GM19452 (cell line): ENCODE results near the gene ITGAL.
"Not testable (repeated sequence)": the region's sequence is repeated elsewhere in the genome, so short reads cannot be mapped to it uniquely, and the experiment has no call there.

Experiments used
- ATAC-seq: cut with Tn5 transposase; IDR thresholded peaks from one replicate; pipeline ENCODE4 v1.9.1; 2021; ENCODE audit not compliant: unreplicated experiment

Gene ITGAL

DNA sequence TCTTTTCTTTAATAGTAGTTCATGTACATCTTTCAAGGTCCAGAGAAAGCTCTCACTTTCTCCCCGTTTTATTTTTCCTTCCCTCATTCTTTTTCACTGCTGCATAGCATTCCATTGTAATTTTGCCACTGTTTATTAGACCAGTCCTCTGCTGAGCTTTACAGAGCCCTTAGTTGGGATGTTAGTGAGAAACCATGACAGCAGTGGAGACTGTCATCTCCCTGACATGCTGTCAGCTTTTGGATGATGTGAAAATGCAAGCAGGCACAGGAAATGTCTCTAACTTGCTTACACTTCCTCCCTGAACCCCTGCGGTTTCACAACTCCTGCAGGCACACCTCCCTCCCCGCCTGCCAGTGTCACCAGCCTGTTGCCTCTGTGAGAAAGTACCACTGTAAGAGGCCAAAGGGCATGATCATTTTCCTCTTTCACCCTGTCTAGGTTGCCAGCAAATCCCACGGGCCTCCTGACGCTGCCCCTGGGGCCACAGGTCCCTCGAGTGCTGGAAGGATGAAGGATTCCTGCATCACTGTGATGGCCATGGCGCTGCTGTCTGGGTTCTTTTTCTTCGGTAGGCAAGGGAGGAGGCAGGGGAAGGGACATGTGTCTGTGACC lies at the start of gene ITGAL:
TSS of gene ITGAL (plus strand) at position 415 of the 615 bp plus-strand sequence. CDS start at position 511, 96 bp downstream.
- peak; percentile 45 for ATAC-seq

DNA sequence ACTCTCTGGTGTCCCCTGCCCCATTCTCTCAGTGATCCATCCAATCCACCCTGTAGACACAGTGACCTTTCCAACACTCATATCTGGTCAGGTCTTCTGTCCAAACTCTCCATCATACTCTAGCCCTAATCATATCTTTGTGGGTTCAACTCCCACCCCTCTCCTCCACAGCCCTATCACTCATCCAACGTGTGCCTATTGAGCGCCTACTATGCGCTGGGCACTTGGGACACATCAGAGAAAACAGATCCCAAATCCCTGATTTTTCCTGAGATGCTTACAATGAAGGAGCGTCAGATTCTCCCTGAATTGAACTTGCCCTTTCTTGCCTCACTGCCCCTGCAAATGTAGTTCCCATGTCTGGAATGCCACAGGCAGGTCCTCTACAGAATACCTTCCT lies 44.5 kb upstream of the ITGAL start:
- ATAC-seq: no peak

DNA sequence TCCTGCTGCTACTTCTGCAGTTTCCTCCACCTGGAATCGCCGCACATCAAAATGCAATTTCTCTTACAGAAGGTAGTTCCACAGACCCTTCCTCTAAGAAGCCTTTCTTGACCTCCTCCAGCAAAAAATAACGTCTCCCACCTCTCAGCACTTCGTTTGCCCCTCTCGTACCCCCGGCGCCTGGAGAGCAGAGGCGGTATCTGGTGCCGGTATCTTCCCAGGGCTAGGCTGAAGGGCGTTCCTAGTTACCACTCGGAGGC lies 43.2 kb upstream of the ITGAL start:
- ATAC-seq: no peak

GRCh38 chr16:30429678-30430427 lies 42.7 kb upstream of the ITGAL start, which contains the start of gene DCTPP1:
Gene DCTPP1 (minus strand): TSS chr16:30430030. CDS start chr16:30429980, 50 bp downstream.
- ATAC-seq: peak; percentile 96

DNA sequence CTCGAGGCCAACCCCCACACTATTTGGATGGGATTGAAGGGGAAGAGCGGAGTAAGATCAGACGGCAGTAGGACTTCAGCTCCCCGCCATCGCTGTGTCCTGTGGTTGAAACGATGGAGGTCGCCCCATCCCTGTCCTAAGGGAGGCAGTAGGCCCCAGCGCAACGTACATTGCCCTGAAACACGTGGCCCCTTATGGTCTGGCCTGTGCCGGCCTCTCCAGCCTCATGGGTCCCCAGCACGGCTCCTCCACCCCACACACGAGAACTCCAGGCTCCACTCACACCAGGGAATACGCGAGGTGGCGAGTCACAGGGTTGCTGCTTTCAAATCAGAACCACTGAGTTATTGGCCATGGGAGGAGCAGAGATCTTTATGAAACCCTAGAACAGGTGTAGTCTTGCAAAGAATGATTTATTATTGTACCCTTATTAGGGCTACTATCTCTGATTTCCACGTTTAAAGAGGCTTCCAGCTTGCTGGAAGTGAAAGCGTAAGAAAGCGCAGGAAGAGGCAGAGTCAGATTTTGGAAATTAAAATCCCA lies 42.0 kb upstream of the ITGAL start:
- no peak for ATAC-seq

- no peak for ATAC-seq
Observed at GRCh38 chr16:30434852-30435251, 37.7 kb upstream of the ITGAL start.

- ATAC-seq: no peak
Observed at GRCh38 chr16:30437511-30438046, 35.0 kb upstream of the ITGAL start.

GRCh38 chr16:30438835-30439234 lies 33.7 kb upstream of the ITGAL start:
- no peak for ATAC-seq

GRCh38 chr16:30439720-30440348 lies 32.7 kb upstream of the ITGAL start:
- no peak for ATAC-seq

- ATAC-seq: no peak
Observed at GRCh38 chr16:30443631-30444030, 28.9 kb upstream of the ITGAL start.

DNA sequence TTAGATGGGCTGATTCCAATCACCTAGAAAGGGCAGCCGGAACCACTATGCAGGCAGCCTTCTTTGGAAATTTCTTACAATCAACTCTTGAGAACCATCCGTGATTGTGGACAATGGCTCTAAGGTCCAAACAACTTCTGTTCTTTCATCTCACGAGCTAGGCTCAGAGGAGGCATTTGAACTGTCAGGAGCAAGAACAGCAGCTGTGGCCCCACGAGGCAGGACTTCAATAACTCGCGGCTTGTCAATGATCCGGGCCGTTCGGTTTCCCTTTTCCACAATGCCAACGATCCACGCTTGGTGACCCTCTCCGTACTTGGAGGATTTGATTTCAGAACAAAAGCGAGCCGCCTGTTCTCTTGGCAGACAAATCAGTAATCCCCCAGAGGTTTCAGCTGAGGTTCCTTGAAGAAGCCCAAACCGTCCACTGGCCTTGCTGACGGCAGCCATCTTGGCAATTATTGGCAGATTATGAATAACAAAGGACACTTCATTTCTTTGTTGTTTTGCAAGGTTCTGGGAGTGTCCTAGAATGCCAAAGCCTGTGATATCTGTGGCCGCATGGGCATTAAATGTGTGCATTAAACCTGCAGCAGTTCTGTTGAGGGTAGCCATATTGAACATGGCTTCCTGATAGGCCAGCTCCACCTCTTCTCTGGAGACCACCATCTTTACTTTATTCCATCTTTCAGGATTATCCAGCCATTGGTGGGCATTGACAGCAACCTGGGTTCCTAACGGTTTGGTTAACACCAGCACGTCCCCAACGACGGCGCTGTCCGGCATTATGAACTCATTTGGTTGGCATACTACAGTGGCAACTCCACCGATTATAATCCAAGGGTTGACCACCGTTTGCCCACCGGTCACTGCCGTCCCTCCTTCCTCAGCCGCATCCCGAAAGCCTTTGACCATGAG lies 28.1 kb upstream of the ITGAL start:
- no peak for ATAC-seq

DNA sequence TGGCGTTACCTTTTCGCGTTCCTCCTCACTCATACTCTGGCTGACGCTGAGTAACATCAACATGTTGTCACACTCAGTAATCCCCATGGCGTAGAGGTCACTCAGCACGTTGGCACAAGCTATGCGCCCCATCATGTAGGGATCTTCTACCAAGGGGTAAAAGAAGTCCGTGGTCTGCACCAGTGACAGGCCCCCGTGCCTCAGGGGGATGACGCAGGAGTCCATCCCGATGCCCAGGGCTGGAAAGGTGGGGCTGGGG lies 27.5 kb upstream of the ITGAL start:
- ATAC-seq: peak; percentile 4

- peak; percentile 85 for ATAC-seq
Observed at GRCh38 chr16:30445408-30446202, 26.9 kb upstream of the ITGAL start, which contains the start of gene SEPHS2. Gene SEPHS2 (minus strand): TSS chr16:30445874. CDS start chr16:30445727, 147 bp downstream.

DNA sequence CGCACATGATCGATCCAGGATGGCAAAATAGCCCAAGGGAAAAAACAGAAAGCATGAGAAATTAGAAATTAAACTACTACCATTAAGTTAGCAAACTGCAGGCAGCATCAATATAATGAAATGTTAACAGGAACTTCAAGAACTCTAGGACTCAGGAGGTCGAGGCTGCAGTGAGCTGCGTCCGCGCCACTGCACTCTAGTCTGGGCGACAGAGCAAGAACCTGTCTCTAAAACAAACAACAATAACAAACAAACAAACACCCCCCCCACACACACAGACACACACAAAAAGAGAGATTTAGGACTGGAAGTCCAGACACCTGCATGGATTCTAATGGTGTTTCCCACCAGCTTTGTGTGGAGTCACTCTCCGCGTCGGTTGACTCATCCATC lies 26.3 kb upstream of the ITGAL start:
- no peak for ATAC-seq

DNA sequence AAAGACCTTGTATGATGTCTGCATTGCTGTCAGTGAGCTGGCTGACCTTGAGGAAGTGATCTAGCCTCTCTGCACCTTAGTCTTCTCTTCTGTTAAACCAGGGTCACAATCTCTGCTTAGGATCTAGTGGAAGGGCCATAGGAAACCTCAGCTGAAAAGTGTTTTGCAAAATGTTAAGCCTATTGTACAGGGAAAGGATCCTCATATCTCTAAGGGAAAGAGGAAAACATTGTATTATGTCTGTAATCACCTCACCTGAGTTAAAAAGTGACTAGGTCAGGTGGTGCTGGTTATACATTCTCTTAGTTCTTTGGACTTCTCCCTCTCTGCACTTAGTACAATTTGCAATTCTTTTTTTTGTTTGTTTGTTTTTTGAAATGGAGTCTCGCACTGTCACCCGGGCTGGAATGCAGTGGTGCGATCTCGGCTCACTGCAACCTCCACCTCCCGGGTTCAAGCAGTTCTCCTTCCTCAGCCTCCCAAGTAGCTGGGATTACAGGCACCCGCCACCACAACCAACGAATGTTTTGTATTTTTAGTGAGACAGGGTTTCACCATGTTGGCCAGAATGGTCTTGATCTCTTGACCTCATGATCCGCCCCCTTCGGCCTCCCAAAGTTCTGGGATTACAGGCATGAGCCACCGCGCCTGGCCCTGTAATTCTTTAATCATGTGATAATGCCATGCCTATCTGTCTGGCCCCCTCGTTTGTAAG lies 24.9 kb upstream of the ITGAL start:
- ATAC-seq: no peak

DNA sequence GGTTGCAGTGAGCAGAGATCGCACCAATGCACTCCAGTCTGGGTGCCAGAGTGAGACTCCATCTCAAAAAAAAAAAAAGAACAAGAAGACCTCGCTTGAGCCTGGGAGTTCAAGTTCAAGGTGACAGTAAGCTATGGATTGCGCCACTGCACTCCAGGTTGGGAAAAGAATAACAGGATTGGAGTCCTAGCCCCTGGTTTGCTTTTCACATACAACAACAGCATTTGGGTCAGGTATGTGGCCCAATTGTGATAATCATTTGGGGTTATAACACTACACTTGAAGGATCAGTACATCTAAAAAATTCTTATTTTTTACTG lies 23.5 kb upstream of the ITGAL start:
- ATAC-seq: no peak

DNA sequence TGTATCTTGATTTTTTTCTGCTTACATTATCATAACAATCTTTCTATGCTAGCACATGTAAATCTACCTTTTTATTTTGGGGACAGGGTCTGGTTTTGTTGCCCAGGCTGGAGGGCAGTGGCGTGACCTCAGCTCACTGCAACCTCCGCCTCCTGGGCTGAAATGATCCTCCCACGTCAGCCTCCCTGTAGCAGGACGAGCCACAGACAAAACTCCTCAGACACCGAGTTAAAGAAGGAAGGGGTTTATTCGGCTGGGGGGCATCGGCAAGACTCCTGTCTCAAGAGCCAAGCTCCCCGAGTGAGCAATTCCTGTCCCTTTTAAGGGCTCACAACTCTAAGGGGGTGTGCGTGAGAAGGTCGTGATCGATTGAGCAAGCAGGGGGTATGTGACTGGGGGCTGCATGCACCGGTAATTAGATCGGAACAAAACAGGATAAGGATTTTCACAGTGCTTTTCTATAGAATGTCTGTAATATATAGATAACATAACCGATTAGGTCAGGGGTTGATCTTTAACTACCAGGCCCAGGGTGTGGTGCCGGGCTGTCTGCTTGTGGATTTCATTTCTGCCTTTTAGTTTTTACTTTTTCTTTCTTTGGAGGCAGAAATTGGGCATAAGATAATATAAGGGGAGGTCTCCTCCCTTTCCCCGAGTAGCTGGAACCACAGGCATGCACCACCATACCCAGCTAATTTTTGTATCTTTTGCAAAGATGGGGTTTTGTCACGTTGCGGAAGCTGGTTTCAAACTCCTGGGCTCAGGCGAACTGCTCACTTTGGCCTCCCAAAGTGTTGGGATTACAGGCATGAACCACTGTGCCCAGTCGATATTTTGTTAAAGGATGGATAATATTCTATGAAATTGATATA lies 19.6 kb upstream of the ITGAL start:
- ATAC-seq: not testable (repeated sequence)

GRCh38 chr16:30456302-30456701 lies 16.2 kb upstream of the ITGAL start:
- no peak for ATAC-seq

DNA sequence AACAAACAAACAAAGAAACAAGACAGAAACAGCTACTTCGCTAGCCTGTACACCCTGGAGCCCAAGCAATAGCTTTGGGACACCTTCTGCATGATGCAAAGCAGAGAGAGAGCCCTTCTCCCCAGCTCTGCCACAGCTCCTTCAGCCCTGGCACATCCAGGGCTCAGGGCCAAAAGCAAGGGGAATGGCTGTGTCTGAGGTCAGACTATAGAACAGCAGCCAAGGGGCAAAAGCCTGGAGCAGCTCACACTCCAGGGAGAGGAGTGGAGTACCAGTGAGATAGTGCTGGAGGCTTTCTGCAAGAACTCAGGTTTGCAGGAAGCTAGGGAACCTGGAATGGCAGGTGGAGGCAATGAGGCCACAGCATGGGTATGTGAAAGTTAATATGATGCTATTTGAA lies 15.3 kb upstream of the ITGAL start:
- no peak for ATAC-seq
